HG03354 (cell line): Measurements from ENCODE around the gene GNAT1.
"Not testable (repeated sequence)": the region's sequence is repeated elsewhere in the genome, so short reads cannot be mapped to it uniquely, and the experiment has no call there.

ENCODE experiments used
- ATAC-seq: cut with Tn5 transposase; IDR thresholded peaks from one replicate; pipeline ENCODE4 v1.9.1; 2021; ENCODE audit warnings: mild to moderate bottlenecking; ENCODE audit not compliant: unreplicated experiment, poor library complexity, severe bottlenecking

Gene GNAT1

DNA sequence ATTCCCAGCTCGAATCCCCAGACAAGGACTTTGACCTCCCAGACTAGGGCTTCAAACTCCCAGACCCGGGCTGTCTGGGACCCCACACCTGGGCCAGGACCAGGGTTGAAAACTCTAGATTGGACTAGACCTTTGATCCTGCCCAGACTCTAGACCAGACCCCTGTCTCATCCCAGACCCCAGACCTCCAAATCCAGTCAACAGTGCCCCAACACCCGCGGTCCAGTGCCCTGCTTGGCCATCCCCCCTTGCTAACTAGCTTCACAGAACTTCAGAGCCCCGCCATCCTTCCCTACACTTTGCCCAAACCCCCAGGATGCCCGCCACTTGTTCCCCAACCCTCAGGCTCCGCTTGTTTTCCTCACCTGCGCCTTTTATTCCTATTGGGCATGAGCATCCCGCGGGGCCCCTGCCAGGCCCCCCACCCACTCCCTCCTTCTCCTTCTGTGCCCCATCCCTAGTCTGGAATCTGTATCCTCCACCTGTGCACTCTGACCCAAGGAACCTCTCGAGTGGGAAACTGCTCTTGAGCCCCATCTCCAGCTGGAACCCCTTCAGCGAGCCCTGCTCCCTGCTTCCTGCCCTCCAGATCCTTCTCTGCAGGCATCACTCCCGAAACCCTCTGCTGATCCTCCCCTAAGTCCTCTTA lies 45.2 kb downstream of the GNAT1 start:
- ATAC-seq, result no peak

GRCh38 chr3:50237133-50237651 lies 45.8 kb downstream of the GNAT1 start:
- ATAC-seq, result no peak

DNA sequence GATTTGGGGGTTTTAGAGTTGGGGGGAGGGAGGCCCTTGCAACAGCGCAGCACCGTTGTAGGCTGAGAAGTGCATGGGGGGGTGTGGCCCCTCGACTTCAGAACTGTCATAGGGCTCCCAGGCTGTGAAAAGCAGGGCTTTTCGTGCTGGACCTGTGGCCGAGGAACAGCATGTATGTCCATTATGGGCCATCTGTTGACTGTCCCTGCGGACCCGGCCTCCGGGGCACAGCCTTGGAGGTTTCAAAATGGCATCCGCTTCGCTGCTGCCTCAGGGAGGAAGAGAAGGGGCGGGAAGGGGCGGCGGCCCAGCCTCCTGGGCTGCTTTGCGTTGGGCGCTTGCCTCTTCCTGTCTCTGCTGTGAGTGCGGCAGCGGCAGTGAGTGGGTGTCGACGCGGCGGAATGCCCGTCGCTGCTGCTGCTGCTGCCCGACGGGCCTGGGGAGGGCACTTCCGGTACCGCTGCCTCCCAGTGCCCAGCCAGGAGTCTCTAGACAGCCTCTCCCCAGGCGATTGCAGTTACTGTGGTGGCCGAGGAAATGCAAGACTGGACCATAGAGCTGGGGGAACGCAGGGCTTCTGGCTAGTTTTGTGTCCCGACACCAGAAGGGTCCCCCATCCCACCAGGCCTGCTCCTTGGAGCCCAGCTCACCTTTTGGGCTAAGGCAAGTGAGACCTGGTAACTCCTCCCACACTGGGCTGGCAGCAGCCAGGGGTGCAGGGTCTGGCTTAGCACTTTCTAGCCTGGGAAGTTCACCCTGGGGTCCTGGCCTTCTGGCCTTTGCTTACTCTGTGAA lies 46.5 kb downstream of the GNAT1 start:
- peak; percentile 40 for ATAC-seq

- no peak for ATAC-seq
These were observed 47.2 kb downstream of the GNAT1 start for GRCh38 chr3:50238549-50239026.

DNA sequence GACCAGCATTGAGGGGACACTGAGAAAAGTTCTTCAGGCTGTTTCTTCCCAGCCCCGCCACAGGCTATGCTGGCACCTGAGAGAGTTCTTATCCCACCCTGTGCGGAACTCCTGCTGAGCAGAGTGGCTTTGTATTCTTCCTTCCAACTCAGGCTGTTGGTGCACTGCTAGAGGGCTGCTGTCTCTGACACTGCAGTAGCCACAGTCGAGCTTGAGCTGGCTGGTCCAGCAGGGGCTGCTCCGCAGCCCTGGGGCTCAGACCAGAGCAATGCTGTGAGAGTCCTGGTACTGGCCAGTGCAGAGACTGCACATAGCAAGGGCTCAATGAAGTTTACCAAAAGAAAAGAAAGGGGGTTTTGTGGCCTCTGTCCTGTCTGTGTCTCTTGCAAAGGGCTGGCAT lies 48.2 kb downstream of the GNAT1 start:
- no peak for ATAC-seq

DNA sequence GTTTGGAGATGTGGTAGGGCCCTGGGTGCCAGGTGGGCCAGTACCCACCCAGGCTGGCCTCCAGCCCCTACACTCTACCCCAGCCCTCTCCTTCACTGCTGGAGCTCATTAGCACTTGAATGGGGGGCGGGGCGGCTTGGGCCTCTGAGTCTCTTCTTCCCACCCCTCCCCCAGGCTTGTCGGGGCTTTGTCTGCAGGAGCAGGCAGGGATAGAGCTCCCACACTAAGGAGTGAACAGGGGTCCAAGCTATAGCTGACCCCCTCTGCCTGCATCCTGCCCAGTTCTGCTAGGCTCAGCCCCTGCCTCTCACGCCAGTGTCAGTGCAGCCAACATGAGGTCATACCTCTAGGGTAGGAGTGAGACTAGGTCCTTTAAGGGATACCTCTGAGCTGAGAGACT lies 49.8 kb downstream of the GNAT1 start:
- ATAC-seq, result no peak

DNA sequence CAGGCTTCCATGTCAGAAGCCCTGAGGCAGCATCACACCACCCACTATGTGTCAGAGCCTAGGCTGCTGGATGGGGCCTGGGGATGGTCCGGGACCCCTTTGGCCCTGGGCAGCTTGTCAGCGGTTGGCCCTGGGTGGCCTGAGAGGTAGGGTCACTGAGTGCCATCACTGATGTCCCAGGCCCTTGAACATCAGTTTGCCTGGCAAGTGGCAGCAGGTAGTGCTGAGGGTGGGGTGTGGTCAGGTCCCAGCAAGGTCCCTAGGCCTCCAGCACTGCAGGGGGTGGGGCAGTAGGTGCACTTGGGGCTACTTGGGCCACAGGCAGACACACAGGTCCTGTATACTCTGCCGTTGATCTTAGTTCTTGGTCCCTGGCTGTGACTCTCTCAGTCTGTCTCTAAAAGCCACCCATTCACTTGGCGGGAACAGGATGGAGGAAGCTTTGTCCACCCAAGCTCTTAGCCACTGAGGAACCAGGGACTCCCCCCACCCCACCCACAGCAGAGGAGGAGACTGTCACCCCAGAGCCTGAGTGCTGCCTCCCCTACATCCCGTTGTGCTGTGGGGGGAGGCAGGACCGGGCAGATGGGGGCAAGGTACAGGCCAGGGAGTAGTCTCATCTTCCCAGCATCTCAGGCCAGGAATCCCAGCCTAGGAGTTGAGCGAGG lies 50.4 kb downstream of the GNAT1 start:
- no peak for ATAC-seq

GRCh38 chr3:50242381-50242770 lies 51.0 kb downstream of the GNAT1 start:
- no peak for ATAC-seq

DNA sequence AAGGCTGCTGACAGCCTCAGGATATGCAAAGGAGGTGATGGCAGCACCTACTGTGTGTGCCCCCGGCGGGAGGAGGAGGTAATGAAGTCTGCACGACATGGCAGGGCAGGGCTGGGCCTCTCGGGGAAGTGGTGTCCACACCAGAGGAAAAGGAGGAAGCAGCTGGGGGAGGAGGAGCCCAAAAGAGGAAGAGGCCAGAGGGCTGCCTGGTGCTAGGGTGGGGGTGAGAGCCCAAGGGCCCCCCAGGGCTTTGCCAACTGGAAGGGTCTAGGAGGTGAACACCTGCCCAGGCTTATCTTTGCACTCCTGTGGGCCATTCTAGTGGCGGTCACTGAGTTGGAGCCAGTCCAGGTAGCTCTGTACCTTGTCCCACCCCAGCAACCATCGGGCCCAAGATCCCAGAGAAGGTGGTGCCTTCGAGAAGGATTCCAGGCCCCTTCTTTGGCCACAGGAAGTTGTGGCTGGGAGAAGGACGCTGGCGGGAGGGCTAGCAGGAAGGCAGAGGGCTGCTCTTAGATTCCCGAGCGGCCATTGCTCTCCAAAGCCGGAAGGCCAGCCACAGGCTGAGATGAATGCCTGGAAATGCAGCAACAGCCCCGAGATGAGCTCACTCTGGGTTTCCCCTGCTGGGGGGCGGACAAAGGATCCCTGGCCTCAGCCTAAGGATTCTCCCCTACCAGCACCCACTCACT lies 51.6 kb downstream of the GNAT1 start:
- ATAC-seq, result no peak

GRCh38 chr3:50243543-50243895 lies 52.1 kb downstream of the GNAT1 start:
- ATAC-seq, result no peak

- not testable (repeated sequence) for ATAC-seq
These were observed 53.4 kb downstream of the GNAT1 start for GRCh38 chr3:50244813-50245212.

GRCh38 chr3:50245251-50245745 lies 53.9 kb downstream of the GNAT1 start:
- no peak for ATAC-seq

DNA sequence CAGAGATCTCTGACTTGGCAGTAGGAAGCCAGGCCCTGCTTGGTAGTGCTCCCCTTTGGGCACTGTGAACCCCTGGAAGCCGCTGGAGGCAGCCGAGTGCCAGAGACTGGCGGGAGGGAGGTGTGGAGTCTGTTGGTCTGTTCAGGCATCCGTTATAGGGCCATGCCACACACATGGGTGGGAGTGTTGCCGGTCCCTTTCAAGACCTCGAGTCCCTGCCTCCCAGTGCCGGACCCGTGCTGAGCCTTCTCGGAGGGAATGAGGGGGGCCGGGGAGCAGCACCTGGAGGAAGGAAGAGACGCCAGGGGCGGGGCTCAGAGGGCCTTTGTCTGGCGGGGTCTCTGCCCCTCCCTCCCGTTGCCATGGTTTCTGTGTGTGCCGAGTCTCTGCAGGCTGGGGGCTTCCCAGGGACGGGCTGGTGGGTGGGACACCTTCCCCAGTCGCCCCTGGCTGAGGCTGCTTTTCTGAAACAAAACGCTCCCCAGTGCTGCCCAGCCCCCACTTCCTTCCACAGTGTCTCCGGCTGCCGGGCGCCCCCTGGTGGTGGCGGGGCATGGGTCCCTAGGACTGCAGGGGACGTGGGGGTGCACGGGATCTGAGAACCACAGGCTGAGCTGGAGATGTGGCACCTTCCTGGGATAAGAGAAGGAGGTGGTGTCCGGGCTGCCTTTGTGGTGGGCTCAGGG lies 54.6 kb downstream of the GNAT1 start:
- ATAC-seq, result peak; percentile 78

GRCh38 chr3:50246517-50246954 lies 55.1 kb downstream of the GNAT1 start:
- ATAC-seq, result peak; percentile 64
